HL-60 (cell line): ENCODE measurements around the gene CPT2.

Experiments
- DNase-seq, 2 experiments: peaks; one replicate each; pipeline ENCODE4 v3.0.0-alpha.2; 2010 to 2020; ENCODE audit warnings: low read depth in 1 of 2, low spot score in 1 of 2
- H3K27ac ChIP-seq: fragments of 250-450 bp; sonication (Bioruptor Pico); replicated peaks from 2 replicates; pipeline ENCODE4 v1.5.1; 2020; ENCODE audit warnings: mild to moderate bottlenecking, moderate library complexity
- H3K27me3 ChIP-seq: fragments of 250-450 bp; sonication (Bioruptor Pico); 2 replicates; pipeline ENCODE4 v1.5.1; 2021; ENCODE audit warnings: mild to moderate bottlenecking, moderate library complexity; ENCODE audit not compliant: insufficient read depth, poor library complexity, severe bottlenecking
- H3K4me3 ChIP-seq: replicated peaks from 2 replicates; pipeline ENCODE4 v1.5.1; 2011; ENCODE audit warnings: mild to moderate bottlenecking, control low read depth, low read length; ENCODE audit not compliant: insufficient read depth
- CTCF ChIP-seq: IDR thresholded peaks from one replicate; pipeline ENCODE4 v1.5.1; 2011; ENCODE audit warnings: low read length, control low read depth, inconsistent platforms; ENCODE audit not compliant: insufficient read depth
- GABPA ChIP-seq: IDR thresholded peaks from 2 replicates; pipeline ENCODE4 v1.6.1; 2012; ENCODE audit warnings: low read depth
- POLR2AphosphoS5 ChIP-seq: IDR thresholded peaks from 2 replicates; pipeline ENCODE4 v1.6.1; 2012; ENCODE audit warnings: low read depth
- REST ChIP-seq: IDR thresholded peaks from 2 replicates; pipeline ENCODE4 v1.6.1; 2012; ENCODE audit warnings: low read depth; ENCODE audit not compliant: insufficient replicate concordance
- SPI1 ChIP-seq: IDR thresholded peaks from 2 replicates; pipeline ENCODE4 v1.6.1; 2012; ENCODE audit warnings: low read depth, mild to moderate bottlenecking, borderline replicate concordance

Gene CPT2

GRCh38 chr1:53254011-53254640, 57.5 kb downstream of the CPT2 start:
- no peak for TF ChIP-seq SPI1
- no peak for TF ChIP-seq GABPA
- no peak for TF ChIP-seq REST
- TF ChIP-seq POLR2AphosphoS5: no peak
- no peak for TF ChIP-seq CTCF
- Histone ChIP-seq H3K27me3 (no peaks in the 10 kb centered on the region), H3K27ac (no peak overlapping the region), H3K4me3 (no peak overlapping the region)
- DNase-seq: no peak

- H3K27ac ChIP-seq: no peak overlapping the region
- no peaks in the 10 kb centered on the region for H3K27me3 ChIP-seq
- TF ChIP-seq POLR2AphosphoS5: no peak
- TF ChIP-seq SPI1: no peak
- TF ChIP-seq CTCF: no peak
- TF ChIP-seq REST: no peak
- TF ChIP-seq GABPA: no peak
- DNase-seq: no peak
- no peak overlapping the region for H3K4me3 ChIP-seq
These were observed 58.4 kb downstream of the CPT2 start for GRCh38 chr1:53255031-53255430.

- no peaks in the 10 kb centered on the region for H3K27me3 ChIP-seq
- no peak overlapping the region for H3K27ac ChIP-seq
- TF ChIP-seq REST: no peak
- TF ChIP-seq POLR2AphosphoS5: no peak
- no peak for TF ChIP-seq GABPA
- no peak for TF ChIP-seq SPI1
- H3K4me3 ChIP-seq: no peak overlapping the region
- no peak for DNase-seq
These were observed 60.2 kb downstream of the CPT2 start for GRCh38 chr1:53256511-53257453.
